ENCODE data around the gene TULP4.

DNA sequence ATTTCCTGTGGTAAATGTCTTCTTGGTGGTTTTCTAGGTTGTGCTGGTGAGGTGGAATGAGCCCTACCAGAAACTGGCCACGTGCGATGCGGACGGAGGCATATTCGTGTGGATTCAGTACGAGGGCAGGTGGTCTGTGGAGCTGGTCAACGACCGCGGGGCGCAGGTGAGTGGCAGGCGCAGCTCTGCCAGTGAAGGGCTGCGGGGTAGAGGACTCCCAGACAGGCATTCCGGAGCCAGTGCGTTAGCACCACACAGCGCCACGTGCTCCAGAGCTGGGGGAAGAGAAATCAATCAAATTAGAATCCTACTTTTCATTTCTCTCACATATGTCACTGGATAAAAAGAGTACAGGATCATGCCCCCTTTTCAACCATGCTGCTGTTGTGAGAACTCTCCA is 100.8 kb downstream of the TULP4 start:
- TF ChIP-seq, protein P1, sequence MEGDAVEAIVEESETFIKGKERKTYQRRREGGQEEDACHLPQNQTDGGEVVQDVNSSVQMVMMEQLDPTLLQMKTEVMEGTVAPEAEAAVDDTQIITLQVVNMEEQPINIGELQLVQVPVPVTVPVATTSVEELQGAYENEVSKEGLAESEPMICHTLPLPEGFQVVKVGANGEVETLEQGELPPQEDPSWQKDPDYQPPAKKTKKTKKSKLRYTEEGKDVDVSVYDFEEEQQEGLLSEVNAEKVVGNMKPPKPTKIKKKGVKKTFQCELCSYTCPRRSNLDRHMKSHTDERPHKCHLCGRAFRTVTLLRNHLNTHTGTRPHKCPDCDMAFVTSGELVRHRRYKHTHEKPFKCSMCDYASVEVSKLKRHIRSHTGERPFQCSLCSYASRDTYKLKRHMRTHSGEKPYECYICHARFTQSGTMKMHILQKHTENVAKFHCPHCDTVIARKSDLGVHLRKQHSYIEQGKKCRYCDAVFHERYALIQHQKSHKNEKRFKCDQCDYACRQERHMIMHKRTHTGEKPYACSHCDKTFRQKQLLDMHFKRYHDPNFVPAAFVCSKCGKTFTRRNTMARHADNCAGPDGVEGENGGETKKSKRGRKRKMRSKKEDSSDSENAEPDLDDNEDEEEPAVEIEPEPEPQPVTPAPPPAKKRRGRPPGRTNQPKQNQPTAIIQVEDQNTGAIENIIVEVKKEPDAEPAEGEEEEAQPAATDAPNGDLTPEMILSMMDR (conservative IDR thresholded peaks at IDR 0.05 in 1 of 2, IDR thresholded peaks at IDR 0.05 in 1 of 2; ENCODE audit: low read depth in 1 of 2, low read length in 2 of 2): no peak
- TF ChIP-seq EZH2 (IDR thresholded peaks at IDR 0.05; ENCODE audit: low read length, missing control alignments): no peak

Data from fibroblast of lung (primary cell).